Sigmoid colon (tissue), 4 donors: ENCODE measurements around the gene NPAS2.

Experiments
- POLR2A ChIP-seq, 2 donors: fragments of 450-650 bp; IDR thresholded peaks; one replicate each; pipeline ENCODE4 v1.6.1; 2016; ENCODE audit warnings: antibody characterized with exemption in 2 of 2, mild to moderate bottlenecking in 2 of 2, moderate library complexity in 2 of 2
- POLR2AphosphoS5 ChIP-seq, 4 donors: sonication (generic); formaldehyde crosslinking; IDR thresholded peaks; one replicate each; pipeline ENCODE4 v1.6.1; 2017; ENCODE audit warnings: antibody characterized with exemption in 4 of 4

DNA sequence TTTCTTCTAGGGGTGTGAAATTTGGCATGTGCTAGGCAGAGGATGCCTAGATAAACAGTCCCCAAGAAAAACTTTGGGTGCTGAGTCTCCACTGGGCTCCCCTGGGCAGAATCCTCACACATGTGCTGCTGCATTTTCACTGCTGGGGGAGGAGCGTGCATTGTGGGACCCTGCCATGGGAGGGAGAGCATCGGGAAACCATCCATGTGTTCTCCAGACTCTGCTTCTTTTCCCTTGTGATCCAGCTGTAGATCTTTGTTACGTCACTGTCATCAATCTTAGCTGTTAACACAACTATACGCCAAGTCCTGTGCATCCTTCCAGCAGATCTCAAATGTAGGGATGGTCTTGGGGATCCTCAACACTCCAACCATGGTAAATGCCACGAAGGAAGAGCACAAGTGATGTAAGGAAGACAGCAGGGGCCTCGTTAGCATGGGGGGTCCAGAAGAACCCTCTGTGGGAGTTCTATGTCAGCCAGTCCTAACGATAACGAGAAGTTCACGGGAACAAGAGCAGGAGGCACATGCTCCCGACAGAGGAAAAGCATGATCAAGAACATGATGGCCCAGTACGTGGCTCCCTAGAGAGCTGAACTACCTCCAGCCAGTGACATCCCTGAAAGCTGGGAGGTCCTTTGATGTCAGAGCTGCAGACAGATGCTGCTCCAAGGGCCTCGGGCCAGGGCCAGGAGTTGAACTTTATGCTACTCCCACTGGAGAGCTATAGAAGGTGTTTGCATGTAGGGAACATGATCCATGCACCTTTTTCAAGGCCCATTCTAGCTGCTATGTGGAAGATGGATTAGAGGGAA, 41.1 kb upstream of the NPAS2 start:
- TF ChIP-seq POLR2A (IDR thresholded peaks at IDR 0.05) (no peak), POLR2AphosphoS5 (IDR thresholded peaks at IDR 0.05) (no peak)
